Muscle of leg (tissue), 11 donors: ENCODE data around the gene SCN9A. TPM values are rescaled to one million over a fixed set of nuclear protein-coding genes. Genes with fewer than 3 reads are reported as not detected.

Experiments
- DNase-seq: peaks from one replicate; pipeline ENCODE4 v3.0.0; 2013
- H3K27ac ChIP-seq: one replicate; pipeline ENCODE4 v1.5.1; 2013; ENCODE audit warnings: mild to moderate bottlenecking, low read length, control low read depth
- H3K27me3 ChIP-seq: one replicate; pipeline ENCODE4 v1.6.1; 2013; ENCODE audit warnings: low read length; ENCODE audit not compliant: control insufficient read depth, insufficient read depth
- H3K36me3 ChIP-seq: one replicate; pipeline ENCODE4 v1.6.1; 2013; ENCODE audit warnings: low read length; ENCODE audit not compliant: control insufficient read depth, insufficient read depth
- H3K4me1 ChIP-seq: one replicate; pipeline ENCODE4 v1.6.1; 2013; ENCODE audit warnings: low read length; ENCODE audit not compliant: control insufficient read depth, insufficient read depth
- H3K4me3 ChIP-seq: one replicate; pipeline ENCODE4 v1.5.1; 2013; ENCODE audit warnings: low read length, control low read depth
- H3K9me3 ChIP-seq: replicated peaks from 2 replicates; pipeline ENCODE4 v1.6.1; 2013; ENCODE audit warnings: low read depth, low read length; ENCODE audit not compliant: control insufficient read depth
- WGBS: methylation state at CpG from one replicate; pipeline ENCODE4 v1.1.5; 2013; ENCODE audit warnings: missing lambda C conversion rate; ENCODE audit not compliant: insufficient coverage; 5-methylcytosine and 5-hydroxymethylcytosine counted together
- polyA plus RNA-seq, 8 donors: library from polyadenylated mRNA; unstranded; fragments of 120-200 nt; gene quantifications; one replicate each; pipeline versions ENCODE4 v1.2.1 to v1.2.3, GENCODE V29; 2013; ENCODE audit warnings: inconsistent platforms in 1 of 8, low replicate concordance in 1 of 8; ENCODE audit not compliant: insufficient read length in 8 of 8, insufficient read depth in 1 of 8
- total RNA-seq: library from RNA; stranded (reverse); fragments of 120-200 nt; gene quantifications from one replicate; pipeline ENCODE4 v1.2.4, GENCODE V29; 2013

Gene SCN9A
- total and polyA plus RNA-seq, 9 donors: 3.0 to 5.8 (median 3.9) TPM

- peak overlapping the region; percentile 80 for H3K4me3 ChIP-seq
- WGBS: no CpG with 5 or more reads among the region's 2 CpGs
These were observed 1.1 kb upstream of the SCN9A start for GRCh38 chr2:166376873-166377272.

GRCh38 chr2:166376488-166376828 is 714 bp upstream of the SCN9A start:
- Histone ChIP-seq H3K27me3 (peaks cover 8% of the 10 kb centered on the region), H3K4me3 (peak overlapping the region; percentile 80), H3K9me3 (no peaks in the 10 kb centered on the region), H3K4me1 (peaks cover 6% of the 10 kb centered on the region), H3K27ac (peak overlapping the region; percentile 54), H3K36me3 (no peaks in the 10 kb centered on the region)
- 0% methylated on average over 2 of the region's 11 CpGs for WGBS
- no peak for DNase-seq

More at GRCh38 chr2:166376873-166377272, 1.1 kb upstream of the SCN9A start:
- Histone ChIP-seq H3K9me3 (no peaks in the 10 kb centered on the region), H3K36me3 (no peaks in the 10 kb centered on the region), H3K27ac (no peak overlapping the region), H3K4me1 (peaks cover 6% of the 10 kb centered on the region), H3K27me3 (peaks cover 8% of the 10 kb centered on the region)
- DNase-seq: no peak

DNA sequence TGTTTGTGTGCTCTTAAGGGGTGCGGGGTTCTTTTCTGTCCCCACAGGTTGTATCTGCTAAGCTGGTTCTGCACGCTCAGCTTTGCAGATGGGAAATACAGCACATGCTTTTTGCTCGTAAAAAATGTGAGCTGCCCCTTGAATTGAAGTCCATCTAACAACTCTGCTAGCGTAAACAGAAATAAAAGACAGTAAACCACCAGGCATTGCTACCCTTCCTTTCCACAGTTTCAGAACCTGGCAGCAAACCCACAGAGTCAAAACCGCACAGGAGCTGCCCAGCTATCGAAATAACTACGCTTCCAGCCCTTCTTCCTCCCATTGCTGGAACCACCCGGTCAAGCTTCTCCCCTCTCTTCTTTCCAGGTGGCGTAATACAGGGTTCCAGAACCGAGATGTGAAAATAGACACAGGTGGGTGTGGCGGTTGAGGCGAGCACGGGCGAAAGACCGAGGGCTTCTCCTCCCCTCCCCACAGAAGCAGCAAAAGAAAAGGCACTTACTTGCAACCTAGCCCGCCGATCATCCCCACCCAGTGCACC is 479 bp downstream of the SCN9A start:
- H3K27me3 ChIP-seq: peaks cover 8% of the 10 kb centered on the region
- peak; percentile 44 for DNase-seq
- H3K4me1 ChIP-seq: peaks cover 6% of the 10 kb centered on the region
- peak overlapping the region; percentile 66 for H3K27ac ChIP-seq
- 2% methylated on average over 5 of the region's 17 CpGs for WGBS
- H3K36me3 ChIP-seq: no peaks in the 10 kb centered on the region
- H3K4me3 ChIP-seq: peak overlapping the region; percentile 80
- no peaks in the 10 kb centered on the region for H3K9me3 ChIP-seq

DNA sequence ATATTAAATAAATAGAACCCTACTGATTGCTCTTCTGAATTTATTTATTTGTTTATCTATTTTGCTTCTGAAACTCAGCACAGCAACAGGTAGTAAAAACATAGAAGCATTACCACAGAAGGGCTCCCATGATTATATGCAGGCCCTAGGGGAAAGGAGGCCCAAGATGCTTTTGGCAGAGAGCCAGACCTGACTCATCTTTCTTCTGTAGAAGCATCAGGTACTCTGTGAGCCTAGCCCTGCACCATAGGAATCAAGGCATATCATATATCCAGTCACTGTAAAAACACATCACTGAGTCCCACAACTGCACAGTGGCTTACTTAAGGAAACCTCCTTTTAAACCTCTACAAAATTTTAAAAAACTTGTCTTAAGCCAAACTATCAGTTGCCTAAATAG is 1.8 kb downstream of the SCN9A start:
- H3K36me3 ChIP-seq: no peaks in the 10 kb centered on the region
- H3K27ac ChIP-seq: no peak overlapping the region
- no peaks in the 10 kb centered on the region for H3K9me3 ChIP-seq
- peaks cover 8% of the 10 kb centered on the region for H3K27me3 ChIP-seq
- DNase-seq: peak; percentile 19
- H3K4me1 ChIP-seq: peaks cover 6% of the 10 kb centered on the region
- no peak overlapping the region for H3K4me3 ChIP-seq

DNA sequence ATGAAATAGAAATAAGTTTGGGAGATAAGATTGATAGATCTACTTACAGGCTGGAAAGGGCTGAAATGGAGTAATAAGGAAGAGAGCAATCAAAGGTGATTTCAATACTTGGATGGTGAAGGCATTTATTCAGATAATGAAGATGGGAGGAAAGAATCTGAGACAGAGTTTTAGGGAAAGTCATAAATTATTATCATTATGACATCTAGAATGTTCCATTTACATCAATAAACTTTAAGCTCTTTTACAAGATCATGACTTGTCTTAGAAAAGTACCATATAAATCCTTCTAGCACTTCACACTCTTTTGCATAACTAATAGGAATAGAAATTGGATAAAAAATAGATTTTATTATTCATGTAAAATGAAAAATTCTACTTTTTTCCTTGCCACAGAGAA is 2.2 kb downstream of the SCN9A start:
- no peaks in the 10 kb centered on the region for H3K9me3 ChIP-seq
- peaks cover 8% of the 10 kb centered on the region for H3K27me3 ChIP-seq
- H3K36me3 ChIP-seq: no peaks in the 10 kb centered on the region
- DNase-seq: no peak
- H3K4me1 ChIP-seq: peaks cover 6% of the 10 kb centered on the region
- no peak overlapping the region for H3K27ac ChIP-seq
- H3K4me3 ChIP-seq: no peak overlapping the region

DNA sequence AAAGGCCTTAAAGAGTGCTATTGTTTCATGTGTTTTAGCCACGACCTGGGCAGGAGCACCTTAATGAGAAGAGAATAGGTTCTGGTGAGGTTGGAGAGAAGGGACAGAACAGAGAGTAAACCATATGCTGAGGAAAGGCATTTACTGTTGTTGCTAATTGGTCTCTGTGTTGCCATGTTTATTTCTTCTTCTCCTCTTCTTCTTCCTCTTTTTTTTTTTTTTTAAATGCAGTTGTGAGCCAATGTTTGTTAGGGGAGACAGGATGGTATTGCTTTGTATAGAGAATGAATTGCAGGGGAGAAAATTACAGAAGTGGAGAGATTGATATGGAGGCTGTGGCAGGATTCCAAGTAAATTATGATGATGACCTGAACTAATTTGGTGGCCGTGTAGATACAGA is 2.6 kb downstream of the SCN9A start:
- WGBS: 42% methylated on average over 2 of the region's 2 CpGs
- H3K4me1 ChIP-seq: peaks cover 6% of the 10 kb centered on the region

GRCh38 chr2:166372046-166372445 is 3.7 kb downstream of the SCN9A start:
- peaks cover 8% of the 10 kb centered on the region for H3K27me3 ChIP-seq
- no CpG with 5 or more reads among the region's 2 CpGs for WGBS
- H3K9me3 ChIP-seq: no peaks in the 10 kb centered on the region
- H3K36me3 ChIP-seq: no peaks in the 10 kb centered on the region
- H3K4me1 ChIP-seq: peaks cover 6% of the 10 kb centered on the region
- no peak overlapping the region for H3K4me3 ChIP-seq
- H3K27ac ChIP-seq: no peak overlapping the region
- DNase-seq: no peak

More for the DNA sequence above, 2.6 kb downstream of the SCN9A start:
- H3K27me3 ChIP-seq: peaks cover 8% of the 10 kb centered on the region
- DNase-seq: no peak
- H3K9me3 ChIP-seq: no peaks in the 10 kb centered on the region
- no peak overlapping the region for H3K27ac ChIP-seq
- no peak overlapping the region for H3K4me3 ChIP-seq
- no peaks in the 10 kb centered on the region for H3K36me3 ChIP-seq

- DNase-seq: no peak
- Histone ChIP-seq H3K4me3 (no peak overlapping the region), H3K27ac (no peak overlapping the region), H3K36me3 (no peaks in the 10 kb centered on the region), H3K9me3 (no peaks in the 10 kb centered on the region), H3K27me3 (no peaks in the 10 kb centered on the region), H3K4me1 (no peaks in the 10 kb centered on the region)
- 80% methylated on average over 1 of the region's 6 CpGs for WGBS
These were observed 9.8 kb downstream of the SCN9A start for GRCh38 chr2:166365803-166366420.

GRCh38 chr2:166365239-166365638 is 10.5 kb downstream of the SCN9A start:
- H3K4me3 ChIP-seq: no peak overlapping the region
- H3K27ac ChIP-seq: no peak overlapping the region
- no peaks in the 10 kb centered on the region for H3K27me3 ChIP-seq
- no peaks in the 10 kb centered on the region for H3K36me3 ChIP-seq
- H3K9me3 ChIP-seq: no peaks in the 10 kb centered on the region
- no peaks in the 10 kb centered on the region for H3K4me1 ChIP-seq
- WGBS: 80% methylated on average over 1 of the region's 3 CpGs
- no peak for DNase-seq

GRCh38 chr2:166364476-166365161 is 11.1 kb downstream of the SCN9A start:
- DNase-seq: no peak
- H3K27ac ChIP-seq: no peak overlapping the region
- no peaks in the 10 kb centered on the region for H3K4me1 ChIP-seq
- no peaks in the 10 kb centered on the region for H3K9me3 ChIP-seq
- H3K36me3 ChIP-seq: no peaks in the 10 kb centered on the region
- no CpG with 5 or more reads among the region's 9 CpGs for whole genome bisulfite sequencing
- H3K27me3 ChIP-seq: no peaks in the 10 kb centered on the region
- H3K4me3 ChIP-seq: no peak overlapping the region
